Cardiac fibroblast (primary cell): ENCODE measurements around the gene SASS6.

ENCODE experiments used
- DNase-seq, 2 donors: peaks; one replicate each; pipeline versions ENCODE4 v3.0.0 to v3.0.0-alpha.2; 2010; ENCODE audit warnings: low read depth in 2 of 2
- H3K4me3 ChIP-seq, 2 donors: replicated peaks in 1 of 2; 1 replicate in 1 of 2; 2 replicates in 1 of 2; pipeline ENCODE4 v1.5.1; 2011; ENCODE audit warnings: low read depth in 2 of 2, low read length in 2 of 2, mild to moderate bottlenecking in 2 of 2, moderate library complexity in 1 of 2
- CTCF ChIP-seq: IDR thresholded peaks from one replicate; pipeline ENCODE4 v1.5.1; 2011; ENCODE audit warnings: low read depth, mild to moderate bottlenecking, low read length, inconsistent platforms

SASS6 gene

GRCh38 chr1:100141192-100141591 lies 8.5 kb upstream of the SASS6 start:
- DNase-seq: no peak
- TF ChIP-seq CTCF: no peak

GRCh38 chr1:100137602-100138001 lies 4.9 kb upstream of the SASS6 start:
- DNase-seq: no peak
- no peak for TF ChIP-seq CTCF

More at GRCh38 chr1:100141192-100141591, 8.5 kb upstream of the SASS6 start:
- no peak overlapping the region for H3K4me3 ChIP-seq

GRCh38 chr1:100134872-100135271 lies 2.1 kb upstream of the SASS6 start:
- peak; percentile 17 to 18 for DNase-seq
- no peak for TF ChIP-seq CTCF
- H3K4me3 ChIP-seq: no peak overlapping the region

More at GRCh38 chr1:100137602-100138001, 4.9 kb upstream of the SASS6 start:
- no peak overlapping the region for H3K4me3 ChIP-seq

GRCh38 chr1:100131623-100132022 lies 1.1 kb downstream of the SASS6 start:
- no peak for TF ChIP-seq CTCF
- DNase-seq: no peak
- peak overlapping the region in 1 of 2 donors; percentile 62 for H3K4me3 ChIP-seq

GRCh38 chr1:100130552-100131077 lies 2.1 kb downstream of the SASS6 start:
- no peak overlapping the region for H3K4me3 ChIP-seq
- DNase-seq: peak; percentile 12 to 63
- no peak for TF ChIP-seq CTCF

- no peak for TF ChIP-seq CTCF
- no peak for DNase-seq
- no peak overlapping the region for H3K4me3 ChIP-seq
Observed at GRCh38 chr1:100127226-100127625, 5.5 kb downstream of the SASS6 start.

GRCh38 chr1:100122177-100122576 lies 10.6 kb downstream of the SASS6 start:
- H3K4me3 ChIP-seq: no peak overlapping the region
- TF ChIP-seq CTCF: no peak
- no peak for DNase-seq
